Parathyroid adenoma (tissue), 2 donors: ENCODE measurements around the gene RNF26.
A peak's percentile ranks its signal among the peaks of the same experiment; 100 is the strongest.

ENCODE experiments used
- H2AFZ ChIP-seq: fragments of 300-600 bp; sonication (generic); one replicate; pipeline ENCODE4 v1.7.0; 2017; ENCODE audit warnings: antibody characterized with exemption, mild to moderate bottlenecking
- H3K27ac ChIP-seq: fragments of 300-600 bp; sonication (generic); one replicate; pipeline ENCODE4 v1.7.0; 2017
- H3K27me3 ChIP-seq: fragments of 300-600 bp; sonication (generic); one replicate; pipeline ENCODE4 v1.7.0; 2017; ENCODE audit warnings: low read length; ENCODE audit not compliant: control insufficient read depth, insufficient read depth
- H3K36me3 ChIP-seq: fragments of 300-600 bp; sonication (generic); one replicate; pipeline ENCODE4 v1.7.0; 2017; ENCODE audit warnings: low read length; ENCODE audit not compliant: control insufficient read depth, insufficient read depth
- H3K4me1 ChIP-seq: fragments of 300-600 bp; sonication (generic); one replicate; pipeline ENCODE4 v1.7.0; 2017; ENCODE audit warnings: control low read depth
- H3K4me2 ChIP-seq: fragments of 300-600 bp; sonication (generic); one replicate; pipeline ENCODE4 v1.7.0; 2017; ENCODE audit warnings: low read length
- H3K4me3 ChIP-seq: fragments of 300-600 bp; sonication (generic); one replicate; pipeline ENCODE4 v1.7.0; 2017; ENCODE audit warnings: low read depth, low read length
- H3K79me2 ChIP-seq: fragments of 300-600 bp; sonication (generic); one replicate; pipeline ENCODE4 v1.7.0; 2017; ENCODE audit warnings: control low read depth
- H3K9ac ChIP-seq: fragments of 300-600 bp; sonication (generic); one replicate; pipeline ENCODE4 v1.7.0; 2017; ENCODE audit warnings: mild to moderate bottlenecking
- H3K9me3 ChIP-seq: fragments of 300-600 bp; sonication (generic); one replicate; pipeline ENCODE4 v1.7.0; 2017; ENCODE audit warnings: low read length; ENCODE audit not compliant: control insufficient read depth
- TF ChIP-seq, protein P1 (sequence below): fragments of 300-600 bp; sonication (generic); IDR thresholded peaks from one replicate; pipeline ENCODE4 v1.7.0; 2017; ENCODE audit warnings: antibody characterized with exemption, mild to moderate bottlenecking
- donor health status: primary hyperparathyroidism.

Gene RNF26

GRCh38 chr11:119335655-119336543, 1.6 kb downstream of the RNF26 start:
- Histone ChIP-seq H3K4me1 (no peaks in the 10 kb centered on the region), H3K9ac (no peak overlapping the region), H3K27ac (no peak overlapping the region), H3K9me3 (no peaks in the 10 kb centered on the region), H3K27me3 (no peaks in the 10 kb centered on the region), H3K4me3 (no peak overlapping the region), H3K4me2 (no peak overlapping the region), H3K36me3 (no peaks in the 10 kb centered on the region), H3K79me2 (no peaks in the 10 kb centered on the region), H2AFZ (no peak overlapping the region)
- TF ChIP-seq, protein P1, sequence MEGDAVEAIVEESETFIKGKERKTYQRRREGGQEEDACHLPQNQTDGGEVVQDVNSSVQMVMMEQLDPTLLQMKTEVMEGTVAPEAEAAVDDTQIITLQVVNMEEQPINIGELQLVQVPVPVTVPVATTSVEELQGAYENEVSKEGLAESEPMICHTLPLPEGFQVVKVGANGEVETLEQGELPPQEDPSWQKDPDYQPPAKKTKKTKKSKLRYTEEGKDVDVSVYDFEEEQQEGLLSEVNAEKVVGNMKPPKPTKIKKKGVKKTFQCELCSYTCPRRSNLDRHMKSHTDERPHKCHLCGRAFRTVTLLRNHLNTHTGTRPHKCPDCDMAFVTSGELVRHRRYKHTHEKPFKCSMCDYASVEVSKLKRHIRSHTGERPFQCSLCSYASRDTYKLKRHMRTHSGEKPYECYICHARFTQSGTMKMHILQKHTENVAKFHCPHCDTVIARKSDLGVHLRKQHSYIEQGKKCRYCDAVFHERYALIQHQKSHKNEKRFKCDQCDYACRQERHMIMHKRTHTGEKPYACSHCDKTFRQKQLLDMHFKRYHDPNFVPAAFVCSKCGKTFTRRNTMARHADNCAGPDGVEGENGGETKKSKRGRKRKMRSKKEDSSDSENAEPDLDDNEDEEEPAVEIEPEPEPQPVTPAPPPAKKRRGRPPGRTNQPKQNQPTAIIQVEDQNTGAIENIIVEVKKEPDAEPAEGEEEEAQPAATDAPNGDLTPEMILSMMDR, result no peak

DNA sequence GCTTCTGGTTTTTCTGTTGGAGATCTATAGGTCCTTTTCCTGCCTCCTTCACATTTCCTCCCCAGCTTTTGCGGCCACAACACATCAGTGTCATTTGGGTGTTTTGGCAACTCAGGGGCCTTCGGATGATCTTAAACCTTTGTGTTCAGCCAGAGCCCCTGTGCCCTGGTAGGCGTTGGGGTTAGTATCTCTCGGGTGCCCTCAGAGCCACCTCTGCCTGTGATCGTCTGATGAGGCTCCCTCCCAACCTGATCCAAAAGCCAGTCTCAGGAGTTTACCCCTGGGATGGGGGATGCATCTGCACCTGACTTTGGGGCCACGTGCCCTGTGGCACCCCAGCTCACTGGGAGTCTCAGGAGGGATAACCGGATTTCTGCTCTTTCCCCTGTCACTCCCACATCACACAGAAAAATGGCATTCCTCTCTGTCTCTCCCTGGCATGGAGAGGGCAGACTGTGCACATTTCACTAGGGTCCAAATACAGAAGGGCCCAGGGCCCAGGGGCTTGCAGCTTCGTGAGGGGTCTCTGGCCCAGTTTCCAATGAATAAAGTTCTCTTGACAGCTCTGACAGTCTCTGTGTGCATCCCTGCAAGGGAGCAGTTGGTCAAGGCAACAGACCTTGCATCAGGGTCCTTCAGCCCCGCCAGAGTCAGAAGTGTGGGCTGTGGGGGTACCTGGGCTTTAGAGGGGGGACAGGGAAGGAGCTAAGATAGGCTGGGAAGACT, 2.6 kb downstream of the RNF26 start:
- Histone ChIP-seq H3K27ac (no peak overlapping the region), H3K9ac (no peak overlapping the region), H3K4me1 (no peaks in the 10 kb centered on the region)

DNA sequence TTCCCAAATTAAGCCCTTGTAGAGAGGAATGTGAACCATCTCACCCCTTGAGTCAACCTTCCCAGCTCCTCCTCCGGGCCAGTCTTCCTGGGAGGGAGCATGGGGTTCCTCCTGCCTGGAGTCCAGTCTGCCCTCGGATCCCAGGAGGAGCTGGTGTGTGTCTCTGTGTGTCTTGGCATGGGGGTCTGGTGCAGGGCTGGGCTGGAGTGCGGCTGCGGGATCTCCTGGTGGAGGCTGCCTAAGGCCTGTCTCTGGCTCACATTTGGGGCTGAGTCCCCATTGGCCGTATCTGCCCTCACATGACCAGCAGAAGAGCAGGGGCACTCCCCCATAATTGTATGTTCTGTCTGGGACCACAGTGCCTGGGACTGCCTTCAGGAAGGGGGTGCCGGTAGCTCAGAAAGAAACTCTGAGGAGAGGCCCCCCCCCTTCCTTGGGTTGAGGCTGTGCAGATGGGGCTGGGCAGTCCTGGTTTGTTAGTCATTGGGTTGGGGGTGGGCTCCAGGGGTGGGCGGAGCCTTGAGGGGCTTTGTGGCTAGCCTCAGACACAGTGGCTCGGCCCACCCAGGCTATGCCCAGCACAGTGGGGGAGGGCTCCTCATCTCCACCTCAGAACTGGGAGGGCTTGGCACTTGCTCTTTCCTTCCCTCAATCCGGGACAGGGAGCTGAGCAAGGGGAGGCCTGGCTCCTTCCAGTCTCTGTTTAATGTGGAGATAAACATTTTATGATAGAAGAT, 3.4 kb downstream of the RNF26 start:
- Histone ChIP-seq H3K79me2 (no peaks in the 10 kb centered on the region), H3K27ac (no peak overlapping the region), H3K4me3 (no peak overlapping the region), H3K27me3 (no peaks in the 10 kb centered on the region), H3K36me3 (no peaks in the 10 kb centered on the region), H3K9me3 (no peaks in the 10 kb centered on the region), H3K4me1 (no peaks in the 10 kb centered on the region), H3K9ac (no peak overlapping the region), H3K4me2 (no peak overlapping the region), H2AFZ (no peak overlapping the region)
- TF ChIP-seq, protein P1, result no peak

More for the DNA sequence above, 2.6 kb downstream of the RNF26 start:
- TF ChIP-seq, protein P1, result no peak
- H3K36me3 ChIP-seq, result no peaks in the 10 kb centered on the region
- no peaks in the 10 kb centered on the region for H3K27me3 ChIP-seq
- H3K4me2 ChIP-seq, result no peak overlapping the region
- no peak overlapping the region for H3K4me3 ChIP-seq
- H3K79me2 ChIP-seq, result no peaks in the 10 kb centered on the region
- no peaks in the 10 kb centered on the region for H3K9me3 ChIP-seq
- no peak overlapping the region for H2AFZ ChIP-seq

DNA sequence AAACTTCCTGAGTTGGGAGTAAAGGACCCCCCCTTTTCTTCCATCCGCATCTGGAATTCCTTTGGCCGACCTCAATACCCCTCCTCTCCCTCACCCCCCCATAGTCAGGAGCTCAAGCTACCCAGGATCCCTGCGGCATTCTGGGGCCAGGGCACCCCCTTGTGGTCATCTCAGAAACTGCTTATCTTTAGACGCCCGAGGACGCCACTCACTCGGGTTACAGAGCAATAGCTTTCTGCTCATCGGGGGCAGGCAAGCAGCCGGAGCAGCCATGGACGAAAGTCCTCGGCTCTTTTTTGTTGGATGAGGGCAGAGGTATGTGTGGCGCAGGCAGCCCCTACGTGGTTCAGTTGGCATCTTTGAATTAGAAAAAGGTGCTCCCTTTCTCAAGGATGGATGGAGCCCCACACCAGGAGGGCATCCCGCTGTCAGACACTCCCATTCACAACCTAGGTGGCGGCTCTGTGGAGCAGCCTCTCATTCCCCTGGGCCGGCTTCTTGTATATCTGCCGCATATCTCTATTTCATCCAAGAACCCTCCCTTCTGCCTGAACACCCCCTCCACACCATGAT, 4.1 kb downstream of the RNF26 start:
- Histone ChIP-seq H2AFZ (no peak overlapping the region), H3K4me2 (no peak overlapping the region), H3K4me1 (no peaks in the 10 kb centered on the region), H3K27ac (no peak overlapping the region), H3K9ac (no peak overlapping the region), H3K27me3 (no peaks in the 10 kb centered on the region), H3K4me3 (no peak overlapping the region), H3K36me3 (no peaks in the 10 kb centered on the region), H3K9me3 (no peaks in the 10 kb centered on the region), H3K79me2 (no peaks in the 10 kb centered on the region)
- TF ChIP-seq, protein P1, result peak; percentile 67
